ENCODE results near the gene PKN1. TPM values are rescaled to one million over a fixed set of nuclear protein-coding genes. Genes with fewer than 3 reads are reported as not detected.

The PKN1 gene
- total RNA-seq, 1 experiment from 2014 or later: 257 TPM

- no peaks in the 10 kb centered on the region for H4K20me1 ChIP-seq (ENCODE audit: insufficient read depth)
- intact Hi-C loops (cut with micrococcal nuclease; ENCODE audit: unreplicated experiment): loop anchor here (1.0 to 5.0 kb wide), 3 partner anchors 10 to 659 kb away; partner anchors contain the start of gene RFX1
- H3K4me3 ChIP-seq: peak overlapping the region; percentile 45; the same call in 1 of the 2 replicates
- POLR2A ChIA-PET (ENCODE audit: unreplicated experiment): interaction anchor here (0.6 to 1.3 kb wide), 8 partner anchors 8 to 913 kb away, joined by 3 to 14 read pairs (median 6); partner anchors contain the start of genes AKAP8L, ASF1B and DNAJB1
- H3K27ac ChIP-seq: peak overlapping the region; percentile 99
- peak; percentile 97 to 100 for DNase-seq
- peaks cover 83% of the 10 kb centered on the region for H3F3A ChIP-seq (ENCODE audit: insufficient read depth, low read depth)
- BruUV-seq (replicated peaks): TSS peak; percentile 48
- H3K27me3 ChIP-seq (ENCODE audit: insufficient read depth, low read depth): no peaks in the 10 kb centered on the region
- H3K9me3 ChIP-seq (ENCODE audit: insufficient read depth, low read depth): no peaks in the 10 kb centered on the region
- no peaks in the 10 kb centered on the region for H3K9me2 ChIP-seq (ENCODE audit: insufficient read depth)
- H2AFZ ChIP-seq: no peak overlapping the region
- peaks cover 83% of the 10 kb centered on the region for H3K4me1 ChIP-seq (replicated peaks; ENCODE audit: insufficient read depth)
- CTCF ChIA-PET: interaction anchor here (1.0 to 2.1 kb wide), 4 partner anchors 10 to 412 kb away, joined by 4 to 10 read pairs (median 8); no protein-coding TSS in a partner anchor
- no peaks in the 10 kb centered on the region for H3K36me3 ChIP-seq (ENCODE audit: low read depth)
- peak overlapping the region; percentile 66 for H3K4me2 ChIP-seq
- TF ChIP-seq EZH2 (IDR thresholded peaks at IDR 0.05; ENCODE audit: low read depth) (no peak), CTCF (conservative IDR thresholded peaks at IDR 0.05) (peak; percentile 99)
- H3K79me2 ChIP-seq (ENCODE audit: low read depth): peaks cover 21% of the 10 kb centered on the region
Observed at GRCh38 chr19:14505488-14506239, 72.6 kb downstream of the PKN1 start.

- H4K20me1 ChIP-seq (ENCODE audit: insufficient read depth): no peaks in the 10 kb centered on the region
- ChIA-PET CTCF (no interaction called here), POLR2A (ENCODE audit: unreplicated experiment) (interaction anchor here (0.6 to 0.7 kb wide), 2 partner anchors 31 to 158 kb away, joined by 3 to 6 read pairs; no protein-coding TSS in a partner anchor)
- BruUV-seq (replicated peaks): no TSS peak
- peak; percentile 76 to 100 for DNase-seq
- no peaks in the 10 kb centered on the region for H3K27me3 ChIP-seq (ENCODE audit: insufficient read depth, low read depth)
- peak overlapping the region; percentile 15; the same call in 1 of the 2 replicates for H3K4me3 ChIP-seq
- peaks cover 21% of the 10 kb centered on the region for H3K79me2 ChIP-seq (ENCODE audit: low read depth)
- no peak overlapping the region for H2AFZ ChIP-seq
- TF ChIP-seq CTCF (conservative IDR thresholded peaks at IDR 0.05): no peak
- TF ChIP-seq EZH2 (IDR thresholded peaks at IDR 0.05; ENCODE audit: low read depth): no peak
- no peaks in the 10 kb centered on the region for H3K9me3 ChIP-seq (ENCODE audit: insufficient read depth, low read depth)
- peak overlapping the region; percentile 99 for H3K27ac ChIP-seq
- intact Hi-C loops (cut with micrococcal nuclease; ENCODE audit: unreplicated experiment): loop anchor here (2.0 to 5.0 kb wide), 2 partner anchors 501 to 661 kb away; partner anchors contain the start of gene RFX1
- no peaks in the 10 kb centered on the region for H3K36me3 ChIP-seq (ENCODE audit: low read depth)
- H3K4me2 ChIP-seq: peak overlapping the region; percentile 66
- peaks cover 94% of the 10 kb centered on the region for H3F3A ChIP-seq (ENCODE audit: insufficient read depth, low read depth)
- H3K4me1 ChIP-seq (replicated peaks; ENCODE audit: insufficient read depth): peaks cover 89% of the 10 kb centered on the region
- H3K9me2 ChIP-seq (ENCODE audit: insufficient read depth): no peaks in the 10 kb centered on the region
Observed at GRCh38 chr19:14507704-14508542, 74.8 kb downstream of the PKN1 start.

Data from PC-9 (cell line).